Fibroblast of the aortic adventitia (primary cell): ENCODE measurements around the gene IL2RA. TPM values are rescaled to one million over a fixed set of nuclear protein-coding genes. Genes with fewer than 3 reads are reported as not detected.

Source experiments
- DNase-seq: peaks from one replicate; pipeline ENCODE4 v3.0.0-alpha.2; 2010; ENCODE audit warnings: low read depth
- H3K4me3 ChIP-seq: 2 replicates; pipeline ENCODE4 v1.5.1; 2011; ENCODE audit warnings: low read depth, mild to moderate bottlenecking, control low read depth, low read length, moderate library complexity
- CTCF ChIP-seq: IDR thresholded peaks from 2 replicates; pipeline ENCODE4 v1.5.1; 2011; ENCODE audit warnings: mild to moderate bottlenecking, low read length, control low read depth, inconsistent platforms; ENCODE audit not compliant: insufficient read depth
- total RNA-seq: library from RNA; depleted of rRNA; stranded (reverse); fragments of >200 nt; gene quantifications from 2 replicates; pipeline ENCODE4 v1.2.3, GENCODE V29; 2012; ENCODE audit warnings: low replicate concordance

IL2RA gene
- total RNA-seq, 1 donor, result not detected

- DNase-seq, result no peak
- TF ChIP-seq CTCF, result no peak
- no peak overlapping the region for H3K4me3 ChIP-seq
Observed at GRCh38 chr10:6037422-6037821, 24.7 kb downstream of the IL2RA start.

GRCh38 chr10:6036861-6037321, 25.3 kb downstream of the IL2RA start:
- H3K4me3 ChIP-seq, result no peak overlapping the region
- no peak for DNase-seq
- no peak for TF ChIP-seq CTCF

- TF ChIP-seq CTCF, result no peak
- no peak for DNase-seq
- no peak overlapping the region for H3K4me3 ChIP-seq
Observed at GRCh38 chr10:6035931-6036575, 26.1 kb downstream of the IL2RA start.

- no peak for DNase-seq
- no peak for TF ChIP-seq CTCF
- H3K4me3 ChIP-seq, result no peak overlapping the region
Observed at GRCh38 chr10:6035101-6035834, 26.9 kb downstream of the IL2RA start.

- TF ChIP-seq CTCF, result no peak
- no peak overlapping the region for H3K4me3 ChIP-seq
- DNase-seq, result no peak
Observed at GRCh38 chr10:6034371-6034770, 27.8 kb downstream of the IL2RA start.

GRCh38 chr10:6033954-6034353, 28.2 kb downstream of the IL2RA start:
- no peak for DNase-seq
- H3K4me3 ChIP-seq, result no peak overlapping the region
- no peak for TF ChIP-seq CTCF
